Nucleus accumbens (tissue), 56 donors: Measurements from ENCODE around the gene NUP58.
A peak's percentile ranks its signal among the peaks of the same experiment; 100 is the strongest.

ENCODE experiments used
- DNase-seq, 56 donors: peaks; one replicate each; lab custom pipeline; 2025; lab: John Stamatoyannopoulos, UW

Gene NUP58

GRCh38 chr13:25372284-25373081, 71.1 kb downstream of the NUP58 start:
- DNase-seq: peak in 30 of 56 donors; percentile 8 to 73 (median 44)

- DNase-seq: peak in 9 of 56 donors; percentile 7 to 25 (median 15)
These were observed 74.4 kb downstream of the NUP58 start for GRCh38 chr13:25375727-25376358.

GRCh38 chr13:25377244-25377962, 76.0 kb downstream of the NUP58 start:
- no peak for DNase-seq

- peak in 3 of 56 donors; percentile 4 to 27 (median 16) for DNase-seq
These were observed 77.1 kb downstream of the NUP58 start for GRCh38 chr13:25378528-25378927.

- DNase-seq: no peak
These were observed 77.6 kb downstream of the NUP58 start for GRCh38 chr13:25379011-25379410.

- no peak for DNase-seq
These were observed 78.7 kb downstream of the NUP58 start for GRCh38 chr13:25380082-25380481.

GRCh38 chr13:25380741-25381324, 79.4 kb downstream of the NUP58 start:
- no peak for DNase-seq

GRCh38 chr13:25384758-25385410, 83.5 kb downstream of the NUP58 start:
- DNase-seq: no peak

GRCh38 chr13:25391932-25392331, 90.5 kb downstream of the NUP58 start:
- DNase-seq: no peak
